Sigmoid colon (tissue), 7 donors: ENCODE measurements around the gene PPP4R2. TPM values are rescaled to one million over a fixed set of nuclear protein-coding genes. Genes with fewer than 3 reads are reported as not detected.

ENCODE experiments used
- polyA plus RNA-seq, 3 donors: library from polyadenylated mRNA; stranded (reverse); fragments of 200-250 nt; gene quantifications; one replicate each; pipeline ENCODE4 v1.2.3, GENCODE V29; 2013
- small RNA-seq, 3 donors: library from RNA; depleted of rRNA; stranded (forward); fragments of <200 nt; gene quantifications; one replicate each; pipeline ENCODE3, GENCODE V24; 2016
- total RNA-seq, 4 donors: library from RNA; depleted of rRNA; stranded (reverse); fragments of >200 nt; gene quantifications; one replicate each; pipeline ENCODE4 v1.1.0, GENCODE V29; 2016
- donor health status: healthy with polysubstance abuse.
- donor health status: Bipolar disorder and iron deficiency.
- donor health status: healthy.

PPP4R2 gene
- total and polyA plus RNA-seq, 7 donors, result 20.3 to 53.2 (median 33.4) TPM

Small RNAs within 50 kb of the gene (small RNA-seq; reads per million reads assigned to genes)
- gene RNU2-64P (0 to 1.7 (median 0.06) reads per million in 3 donors), gene RNU6-557P (0 reads per million in 3 donors), gene RNU7-19P (0 reads per million in 3 donors)

Other genes with a start within 250 kb of the PPP4R2 start
- 10 to 100 TPM in 3 of 4 donors, 1 to 10 TPM in 1; 8.2 to 17.4 (median 11.7) TPM for gene SHQ1, start 148.4 kb upstream of the PPP4R2 start, total RNA-seq
- gene SHQ1, start 148.4 kb upstream of the PPP4R2 start, polyA plus RNA-seq, result 1 to 10 TPM; 7.9 to 9.6 (median 9.2) TPM
- 10 to 100 TPM in 1 of 4 donors, 1 to 10 TPM in 3; 3.1 to 17.4 (median 7.3) TPM for gene GXYLT2, start 108.8 kb upstream of the PPP4R2 start, total RNA-seq
- 10 to 100 TPM in 1 of 3 donors, 1 to 10 TPM in 2; 1.4 to 12.0 (median 1.6) TPM for gene GXYLT2, start 108.8 kb upstream of the PPP4R2 start, polyA plus RNA-seq
- gene EBLN2, start 64.8 kb downstream of the PPP4R2 start, total RNA-seq, result 10 to 100 TPM in 1 of 4 donors, 1 to 10 TPM in 3; 2.9 to 14.7 (median 5.7) TPM
- 1 to 10 TPM in 1 of 3 donors, not detected in 2; 1.1 TPM for gene EBLN2, start 64.8 kb downstream of the PPP4R2 start, polyA plus RNA-seq